Astrocyte (in vitro differentiated cells and primary cell): Measurements from ENCODE around the gene RTKN. TPM values are rescaled to one million over a fixed set of nuclear protein-coding genes. Genes with fewer than 3 reads are reported as not detected.

ENCODE experiments used
- DNase-seq: peaks from one replicate; pipeline ENCODE4 v3.0.0-alpha.2; 2010; ENCODE audit warnings: low read depth
- FAIRE-seq: peaks from 2 replicates; lab custom pipeline; 2011; peaks lifted over from hg19 to GRCh38; lab: Jason Lieb, UNC
- H2AFZ ChIP-seq: 2 replicates; pipeline ENCODE4 v1.6.0; 2012; ENCODE audit warnings: low read depth, low read length, inconsistent platforms
- H3K27ac ChIP-seq: 2 replicates; pipeline ENCODE4 v1.5.1; 2011; ENCODE audit warnings: low read depth, low read length, inconsistent platforms
- H3K27me3 ChIP-seq: 2 replicates; pipeline ENCODE4 v1.6.0; 2011; ENCODE audit warnings: low read length, inconsistent platforms; ENCODE audit not compliant: insufficient read depth
- H3K36me3 ChIP-seq: 2 replicates; pipeline ENCODE4 v1.5.1; 2011; ENCODE audit warnings: low read length, inconsistent platforms; ENCODE audit not compliant: insufficient read depth
- H3K4me1 ChIP-seq: 2 replicates; pipeline ENCODE4 v1.5.1; 2011; ENCODE audit warnings: low read length, inconsistent platforms; ENCODE audit not compliant: insufficient read depth
- H3K4me2 ChIP-seq: 2 replicates; pipeline ENCODE4 v1.6.0; 2012; ENCODE audit warnings: low read length, inconsistent platforms
- H3K4me3 ChIP-seq: 2 replicates; pipeline ENCODE4 v1.5.1; 2011; ENCODE audit warnings: low read depth, mild to moderate bottlenecking, low read length, inconsistent platforms; ENCODE audit not compliant: insufficient read depth
- H3K79me2 ChIP-seq: 2 replicates; pipeline ENCODE4 v1.6.0; 2012; ENCODE audit warnings: mild to moderate bottlenecking, low read length, inconsistent platforms; ENCODE audit not compliant: insufficient read depth
- H3K9ac ChIP-seq: 2 replicates; pipeline ENCODE4 v1.6.0; 2012; ENCODE audit warnings: mild to moderate bottlenecking, low read length, inconsistent platforms
- H3K9me3 ChIP-seq: 2 replicates; pipeline ENCODE4 v1.5.1; 2012; ENCODE audit warnings: low read depth, mild to moderate bottlenecking, low read length, inconsistent platforms; ENCODE audit not compliant: insufficient read depth
- H4K20me1 ChIP-seq: 2 replicates; pipeline ENCODE4 v1.6.0; 2012; ENCODE audit warnings: low read length, inconsistent platforms; ENCODE audit not compliant: insufficient read depth
- H3K27ac Mint-ChIP-seq: one replicate; pipeline ENCODE4 v1.8.0; 2021; ENCODE audit warnings: mild to moderate bottlenecking, mixed read lengths; ENCODE audit not compliant: unreplicated experiment
- H3K27me3 Mint-ChIP-seq: one replicate; pipeline ENCODE4 v1.8.0; 2021; ENCODE audit warnings: low read depth, mixed read lengths; ENCODE audit not compliant: unreplicated experiment
- H3K36me3 Mint-ChIP-seq: one replicate; pipeline ENCODE4 v1.8.0; 2021; ENCODE audit warnings: low read depth, mixed read lengths; ENCODE audit not compliant: unreplicated experiment
- H3K4me1 Mint-ChIP-seq: one replicate; pipeline ENCODE4 v1.8.0; 2021; ENCODE audit warnings: low read depth, mixed read lengths; ENCODE audit not compliant: unreplicated experiment
- H3K4me3 Mint-ChIP-seq: one replicate; pipeline ENCODE4 v1.8.0; 2021; ENCODE audit warnings: mild to moderate bottlenecking, moderate library complexity, mixed read lengths; ENCODE audit not compliant: unreplicated experiment
- H3K9me3 Mint-ChIP-seq: one replicate; pipeline ENCODE4 v1.8.0; 2021; ENCODE audit warnings: mild to moderate bottlenecking, mixed read lengths; ENCODE audit not compliant: unreplicated experiment
- CTCF ChIP-seq: IDR thresholded peaks from 2 replicates; pipeline ENCODE4 v1.5.1; 2011; ENCODE audit warnings: low read depth, mild to moderate bottlenecking, inconsistent platforms, low read length, moderate library complexity; ENCODE audit not compliant: insufficient read depth
- EZH2 ChIP-seq: IDR thresholded peaks from 2 replicates; pipeline ENCODE4 v1.6.1; 2012; ENCODE audit warnings: mild to moderate bottlenecking, low read length, inconsistent platforms; ENCODE audit not compliant: insufficient read depth
- total RNA-seq: library from RNA; stranded (reverse); gene quantifications from 2 replicates; pipeline ENCODE4 v1.2.1, GENCODE V29; 2021

RTKN gene
- total RNA-seq, 1 donor from 2014 or later: 41.6 TPM

DNA sequence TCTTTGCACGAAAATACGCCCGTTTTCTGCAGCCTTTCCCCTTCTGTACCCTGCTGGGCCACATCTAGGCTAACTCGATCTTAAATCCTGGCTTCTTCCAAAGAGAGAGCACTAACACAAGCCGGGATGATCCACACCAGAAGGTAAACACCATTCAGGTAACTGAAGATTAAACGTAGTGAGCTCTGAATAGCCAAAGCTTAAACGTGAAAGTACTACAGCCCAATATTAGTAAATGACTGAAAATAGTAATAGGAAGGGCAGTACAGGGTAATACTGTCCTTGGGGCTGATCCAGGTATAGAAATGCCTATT lies 31.2 kb upstream of the RTKN start:
- Mint-ChIP-seq H3K9me3 (no peaks in the 10 kb centered on the region), H3K27me3 (no peaks in the 10 kb centered on the region), H3K27ac (peak overlapping the region; percentile 98), H3K4me1 (peaks cover 7% of the 10 kb centered on the region), H3K4me3 (peak overlapping the region; percentile 96), H3K36me3 (peaks cover 13% of the 10 kb centered on the region)
- H3K9ac ChIP-seq: peak overlapping the region; percentile 91
- peaks cover 4% of the 10 kb centered on the region for H3K79me2 ChIP-seq
- H3K27ac ChIP-seq: peak overlapping the region; percentile 83
- H3K9me3 ChIP-seq: no peaks in the 10 kb centered on the region
- FAIRE-seq: no peak
- H3K27me3 ChIP-seq: no peaks in the 10 kb centered on the region
- H3K36me3 ChIP-seq: peaks cover 7% of the 10 kb centered on the region
- H3K4me2 ChIP-seq: peak overlapping the region; percentile 95
- H3K4me3 ChIP-seq: peak overlapping the region; percentile 96
- no peak for DNase-seq
- TF ChIP-seq EZH2: no peak
- no peak for TF ChIP-seq CTCF
- H4K20me1 ChIP-seq: no peaks in the 10 kb centered on the region
- peaks cover 15% of the 10 kb centered on the region for H3K4me1 ChIP-seq
- H2AFZ ChIP-seq: peak overlapping the region; percentile 94

DNA sequence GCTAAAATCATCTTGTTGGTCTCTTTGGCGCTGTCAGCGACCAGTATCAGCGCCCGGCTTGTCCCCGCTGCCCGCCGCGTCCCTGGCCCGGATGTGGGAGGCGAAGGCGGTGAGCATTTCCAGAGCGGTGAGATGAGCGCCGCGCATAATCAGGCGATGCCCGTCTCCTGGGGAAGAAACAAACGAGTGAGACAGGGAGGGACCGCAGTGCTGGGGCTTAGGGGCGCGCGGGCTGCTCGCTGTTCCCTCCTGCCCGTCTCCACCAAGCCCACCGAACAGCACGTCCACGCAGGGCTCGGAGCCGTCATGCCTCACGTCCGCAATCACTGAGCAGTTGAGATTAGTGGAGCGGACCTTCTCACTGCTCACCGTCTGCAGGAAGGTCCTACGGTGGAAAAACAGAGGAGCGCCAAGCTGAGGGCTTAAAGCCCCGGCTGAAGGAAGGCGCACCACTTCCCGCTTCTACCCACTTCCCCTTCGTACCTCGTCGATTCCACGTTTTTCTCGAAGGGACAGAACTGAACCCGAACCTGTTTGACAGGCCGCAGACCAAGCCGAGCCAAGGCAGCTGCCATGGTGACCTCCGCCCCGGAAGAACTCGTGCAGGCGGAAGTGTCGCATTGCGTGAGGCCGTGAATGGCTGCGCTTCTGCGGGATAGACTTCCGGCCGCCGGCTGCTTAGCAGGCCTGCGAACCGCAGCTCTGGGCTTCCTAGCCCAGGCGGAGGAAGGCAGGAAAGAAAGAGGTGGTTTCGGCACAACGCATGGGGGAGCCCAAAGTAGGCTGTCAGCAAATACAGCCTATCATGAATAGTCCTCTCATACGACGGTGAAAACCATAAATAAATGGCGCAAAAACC lies 30.6 kb upstream of the RTKN start, which contains the start of gene MRPL53:
Gene MRPL53, minus strand, starts transcription at position 595 of the 859 bp plus-strand sequence. Its CDS starts 20 bp downstream, at position 575.
- peak within 1 kb of the TSS; percentile 98 for H3K27ac Mint-ChIP-seq
- Histone ChIP-seq H3K27me3 (no peaks in the 10 kb centered on the region), H3K36me3 (peaks cover 7% of the 10 kb centered on the region), H3K4me3 (peak within 1 kb of the TSS; percentile 96), H3K9me3 (no peaks in the 10 kb centered on the region), H3K4me1 (peaks cover 15% of the 10 kb centered on the region), H3K4me2 (peak within 1 kb of the TSS; percentile 95), H4K20me1 (no peaks in the 10 kb centered on the region), H3K9ac (peak within 1 kb of the TSS; percentile 91), H3K27ac (peak within 1 kb of the TSS; percentile 83), H2AFZ (peak within 1 kb of the TSS; percentile 94), H3K79me2 (peaks cover 4% of the 10 kb centered on the region)
- no peak for TF ChIP-seq EZH2
- no peak for TF ChIP-seq CTCF
- H3K27me3 Mint-ChIP-seq: no peaks in the 10 kb centered on the region
- H3K4me3 Mint-ChIP-seq: peak within 1 kb of the TSS; percentile 96
- FAIRE-seq: no peak
- peaks cover 13% of the 10 kb centered on the region for H3K36me3 Mint-ChIP-seq
- peak; percentile 91 for DNase-seq
- H3K4me1 Mint-ChIP-seq: peaks cover 7% of the 10 kb centered on the region
- no peaks in the 10 kb centered on the region for H3K9me3 Mint-ChIP-seq
